H9 (cell line): Measurements from ENCODE around the gene SETD3. TPM values are rescaled to one million over a fixed set of nuclear protein-coding genes. Genes with fewer than 3 reads are reported as not detected.

Experiments
- DNase-seq: peaks from one replicate; pipeline ENCODE4 v3.0.0-alpha.2; 2017
- H2AFZ ChIP-seq: one replicate; pipeline ENCODE4 v1.6.1; 2013; ENCODE audit warnings: mild to moderate bottlenecking, low read length, control low read depth, moderate library complexity
- H2AK5ac ChIP-seq: 2 replicates; pipeline ENCODE4 v1.6.1; 2013; ENCODE audit warnings: low read length, control low read depth, mixed read lengths; ENCODE audit not compliant: insufficient read length
- H2BK120ac ChIP-seq: one replicate; pipeline ENCODE4 v1.6.1; 2013; ENCODE audit warnings: low read depth, mild to moderate bottlenecking, low read length, control low read depth, inconsistent platforms; ENCODE audit not compliant: poor library complexity, severe bottlenecking
- H2BK12ac ChIP-seq: 2 replicates; pipeline ENCODE4 v1.6.1; 2013; ENCODE audit warnings: low read length, control low read depth, mixed read lengths, low read depth; ENCODE audit not compliant: insufficient read length
- H2BK15ac ChIP-seq: 2 replicates; pipeline ENCODE4 v1.6.1; 2013; ENCODE audit warnings: low read depth, low read length, control low read depth
- H2BK20ac ChIP-seq: one replicate; pipeline ENCODE4 v1.6.1; 2013; ENCODE audit warnings: low read depth, mild to moderate bottlenecking, low read length, control low read depth, inconsistent platforms; ENCODE audit not compliant: poor library complexity, severe bottlenecking
- H2BK5ac ChIP-seq: 2 replicates; pipeline ENCODE4 v1.6.1; 2013; ENCODE audit warnings: low read length, control low read depth, mixed read lengths; ENCODE audit not compliant: insufficient read length
- H3K14ac ChIP-seq: 2 replicates; pipeline ENCODE4 v1.6.1; 2013; ENCODE audit warnings: low read length, control low read depth; ENCODE audit not compliant: insufficient read depth
- H3K18ac ChIP-seq: 2 replicates; pipeline ENCODE4 v1.6.1; 2013; ENCODE audit warnings: low read depth, mild to moderate bottlenecking, mixed read lengths, low read length, control low read depth; ENCODE audit not compliant: insufficient read length
- H3K23ac ChIP-seq: 2 replicates; pipeline ENCODE4 v1.6.1; 2013; ENCODE audit warnings: low read length, control low read depth, mixed read lengths, low read depth; ENCODE audit not compliant: insufficient read length
- H3K23me2 ChIP-seq: 2 replicates; pipeline ENCODE4 v1.6.1; 2013; ENCODE audit warnings: low read depth, mild to moderate bottlenecking, mixed read lengths, low read length, control low read depth; ENCODE audit not compliant: insufficient read length, poor library complexity, severe bottlenecking
- H3K27ac ChIP-seq: 2 replicates; pipeline ENCODE4 v1.5.1; 2013; ENCODE audit warnings: low read length, control low read depth, mixed read lengths, low read depth; ENCODE audit not compliant: insufficient read length
- H3K27me3 ChIP-seq: 2 replicates; pipeline ENCODE4 v1.6.1; 2013; ENCODE audit warnings: low read length, control low read depth, inconsistent platforms; ENCODE audit not compliant: insufficient read depth
- H3K4ac ChIP-seq: 2 replicates; pipeline ENCODE4 v1.6.1; 2013; ENCODE audit warnings: low read depth, mild to moderate bottlenecking, control low read depth, inconsistent platforms, low read length, moderate library complexity
- H3K4me1 ChIP-seq: 2 replicates; pipeline ENCODE4 v1.6.1; 2013; ENCODE audit warnings: low read length, control low read depth, inconsistent platforms; ENCODE audit not compliant: insufficient read depth
- H3K4me2 ChIP-seq: 2 replicates; pipeline ENCODE4 v1.6.1; 2013; ENCODE audit warnings: low read length, control low read depth, mixed read lengths; ENCODE audit not compliant: insufficient read length, insufficient read depth
- H3K56ac ChIP-seq: 2 replicates; pipeline ENCODE4 v1.6.1; 2013; ENCODE audit warnings: low read depth, mild to moderate bottlenecking, mixed read lengths, low read length, control low read depth; ENCODE audit not compliant: insufficient read length
- H3K79me1 ChIP-seq: 2 replicates; pipeline ENCODE4 v1.6.1; 2013; ENCODE audit warnings: low read depth, mild to moderate bottlenecking, moderate library complexity, low read length, control low read depth, inconsistent platforms; ENCODE audit not compliant: insufficient read depth, poor library complexity, severe bottlenecking
- H3K79me2 ChIP-seq: 2 replicates; pipeline ENCODE4 v1.6.1; 2013; ENCODE audit warnings: low read length, control low read depth, inconsistent platforms; ENCODE audit not compliant: insufficient read depth
- H3K9ac ChIP-seq: 2 replicates; pipeline ENCODE4 v1.6.1; 2013; ENCODE audit warnings: low read length, control low read depth, mixed read lengths; ENCODE audit not compliant: insufficient read length; ENCODE audit errors: extremely low read depth
- H3K9me3 ChIP-seq: one replicate; pipeline ENCODE4 v1.6.1; 2013; ENCODE audit warnings: low read depth, low read length, inconsistent platforms; ENCODE audit not compliant: control insufficient read depth
- H3T11ph ChIP-seq: one replicate; pipeline ENCODE4 v1.6.1; 2013; ENCODE audit warnings: mild to moderate bottlenecking, low read length, control low read depth, inconsistent platforms
- H4K20me1 ChIP-seq: one replicate; pipeline ENCODE4 v1.6.1; 2013; ENCODE audit not compliant: control insufficient read depth, insufficient read length, insufficient read depth
- H4K5ac ChIP-seq: 2 replicates; pipeline ENCODE4 v1.6.1; 2013; ENCODE audit warnings: low read depth, mild to moderate bottlenecking, mixed read lengths, low read length, control low read depth; ENCODE audit not compliant: insufficient read length
- H4K8ac ChIP-seq: replicated peaks from 2 replicates; pipeline ENCODE4 v1.6.1; 2013; ENCODE audit warnings: low read length, control low read depth, mixed read lengths, low read depth; ENCODE audit not compliant: insufficient read length
- H4K91ac ChIP-seq: 2 replicates; pipeline ENCODE4 v1.6.1; 2013; ENCODE audit warnings: low read depth, mild to moderate bottlenecking, moderate library complexity, mixed read lengths, low read length, control low read depth; ENCODE audit not compliant: insufficient read length
- H3K27ac Mint-ChIP-seq, 3 experiments: 2 replicates in 2 of 3; 3 replicates in 1 of 3; pipeline ENCODE4 v1.8.0; 2020 to 2021; ENCODE audit warnings: mixed read lengths in 3 of 3, mild to moderate bottlenecking in 1 of 3, moderate library complexity in 1 of 3
- H3K27me3 Mint-ChIP-seq: 2 replicates; pipeline ENCODE4 v1.8.0; 2021; ENCODE audit warnings: low read depth, mild to moderate bottlenecking, moderate library complexity, mixed read lengths
- H3K36me3 Mint-ChIP-seq, 3 experiments: 2 replicates in 2 of 3; 3 replicates in 1 of 3; pipeline ENCODE4 v1.8.0; 2020 to 2021; ENCODE audit warnings: low read depth in 3 of 3, mixed read lengths in 3 of 3; ENCODE audit not compliant: insufficient read depth in 1 of 3
- H3K4me1 Mint-ChIP-seq, 2 experiments: 2 replicates each; pipeline ENCODE4 v1.8.0; 2020; ENCODE audit warnings: mixed read lengths in 2 of 2
- H3K4me3 Mint-ChIP-seq, 2 experiments: 2 replicates in 1 of 2; 3 replicates in 1 of 2; pipeline ENCODE4 v1.8.0; 2020 to 2021; ENCODE audit warnings: mild to moderate bottlenecking in 2 of 2, mixed read lengths in 2 of 2, moderate library complexity in 1 of 2
- H3K9me3 Mint-ChIP-seq, 2 experiments: 2 replicates in 1 of 2; 3 replicates in 1 of 2; pipeline ENCODE4 v1.8.0; 2020; ENCODE audit warnings: mild to moderate bottlenecking in 2 of 2, mixed read lengths in 2 of 2, moderate library complexity in 1 of 2
- CTCF ChIP-seq: fragments of 200-600 bp; sonication (generic); conservative IDR thresholded peaks from 3 replicates; pipeline ENCODE4 v1.8.0; 2021; ENCODE audit warnings: antibody characterized with exemption, mild to moderate bottlenecking
- WGBS: extraction: QIAGEN DNeasy Blood & Tissue Kit; methylation state at CpG from one replicate; pipeline ENCODE4 v1.1.7; 2013; ENCODE audit warnings: missing lambda C conversion rate, low lambda C conversion rate, mixed read lengths; ENCODE audit not compliant: insufficient read length; ENCODE audit errors: extremely low coverage; 5-methylcytosine and 5-hydroxymethylcytosine counted together
- total RNA-seq: library from RNA; stranded (reverse); gene quantifications from 2 replicates; pipeline ENCODE4 v1.2.1, GENCODE V29; 2021

The SETD3 gene
- total RNA-seq, 1 experiment from 2014 or later = 56.7 TPM

GRCh38 chr14:99481745-99482099 is 1.1 kb upstream of the SETD3 start:
- peak overlapping the region; percentile 48 for H3K27ac ChIP-seq
- no peak overlapping the region for H2BK15ac ChIP-seq
- peaks cover 9% of the 10 kb centered on the region for H3K79me1 ChIP-seq
- TF ChIP-seq CTCF = no peak
- H3T11ph ChIP-seq = no peak overlapping the region
- DNase-seq = no peak
- H3K23ac ChIP-seq = no peak overlapping the region
- no CpG with 5 or more reads among the region's 17 CpGs for WGBS
- no peak overlapping the region for H4K8ac ChIP-seq
- peaks cover 11% of the 10 kb centered on the region for H3K23me2 ChIP-seq
- H4K20me1 ChIP-seq = no peaks in the 10 kb centered on the region
- no peak overlapping the region for H2BK20ac ChIP-seq
- peaks cover 49% of the 10 kb centered on the region; the same call in 1 of the 2 replicates for H3K79me2 ChIP-seq
- no peak overlapping the region for H3K56ac ChIP-seq
- no peak overlapping the region for H2AFZ ChIP-seq
- H3K4me1 ChIP-seq = 0 out of 2 replicates have a peak, but pooled peaks cover 2% of the 10 kb centered on the region
- H3K27me3 ChIP-seq = no peaks in the 10 kb centered on the region
- Mint-ChIP-seq H3K27ac (peak overlapping the region; percentile 96 to 99 (median 98)), H3K36me3 (no peaks in the 10 kb centered on the region), H3K4me1 (peaks cover 17 to 25% of the 10 kb centered on the region in 2 experiments), H3K4me3 (peak overlapping the region; percentile 93 to 98), H3K27me3 (no peaks in the 10 kb centered on the region), H3K9me3 (no peaks in the 10 kb centered on the region)
- H3K14ac ChIP-seq = peak overlapping the region; percentile 69; the same call in 1 of the 2 replicates
- no peak overlapping the region for H2BK5ac ChIP-seq
- H2AK5ac ChIP-seq = no peak overlapping the region
- no peak overlapping the region for H2BK12ac ChIP-seq
- H3K4ac ChIP-seq = no peak overlapping the region; the same call in 1 of the 2 replicates
- H4K5ac ChIP-seq = no peak overlapping the region
- H3K4me2 ChIP-seq = peak overlapping the region; percentile 99
- H2BK120ac ChIP-seq = no peak overlapping the region
- H4K91ac ChIP-seq = no peak overlapping the region
- H3K9me3 ChIP-seq = no peaks in the 10 kb centered on the region
- H3K9ac ChIP-seq = peak overlapping the region; percentile 95
- peak overlapping the region; percentile 93 for H3K18ac ChIP-seq
